HL-60 (cell line): ENCODE data around the gene KIAA1217.

ENCODE experiments used
- DNase-seq, 2 experiments: peaks; one replicate each; pipeline ENCODE4 v3.0.0-alpha.2; 2010 to 2020; ENCODE audit warnings: low read depth in 1 of 2, low spot score in 1 of 2
- H3K27ac ChIP-seq: fragments of 250-450 bp; sonication (Bioruptor Pico); replicated peaks from 2 replicates; pipeline ENCODE4 v1.5.1; 2020; ENCODE audit warnings: mild to moderate bottlenecking, moderate library complexity
- H3K27me3 ChIP-seq: fragments of 250-450 bp; sonication (Bioruptor Pico); 2 replicates; pipeline ENCODE4 v1.5.1; 2021; ENCODE audit warnings: mild to moderate bottlenecking, moderate library complexity; ENCODE audit not compliant: insufficient read depth, poor library complexity, severe bottlenecking
- H3K4me3 ChIP-seq: replicated peaks from 2 replicates; pipeline ENCODE4 v1.5.1; 2011; ENCODE audit warnings: mild to moderate bottlenecking, control low read depth, low read length; ENCODE audit not compliant: insufficient read depth
- GABPA ChIP-seq: IDR thresholded peaks from 2 replicates; pipeline ENCODE4 v1.6.1; 2012; ENCODE audit warnings: low read depth
- POLR2AphosphoS5 ChIP-seq: IDR thresholded peaks from 2 replicates; pipeline ENCODE4 v1.6.1; 2012; ENCODE audit warnings: low read depth
- REST ChIP-seq: IDR thresholded peaks from 2 replicates; pipeline ENCODE4 v1.6.1; 2012; ENCODE audit warnings: low read depth; ENCODE audit not compliant: insufficient replicate concordance
- SPI1 ChIP-seq: IDR thresholded peaks from 2 replicates; pipeline ENCODE4 v1.6.1; 2012; ENCODE audit warnings: low read depth, mild to moderate bottlenecking, borderline replicate concordance
- TF ChIP-seq, protein P1 (sequence below): IDR thresholded peaks from one replicate; pipeline ENCODE4 v1.5.1; 2011; ENCODE audit warnings: low read length, control low read depth, inconsistent platforms; ENCODE audit not compliant: insufficient read depth

The KIAA1217 gene

DNA sequence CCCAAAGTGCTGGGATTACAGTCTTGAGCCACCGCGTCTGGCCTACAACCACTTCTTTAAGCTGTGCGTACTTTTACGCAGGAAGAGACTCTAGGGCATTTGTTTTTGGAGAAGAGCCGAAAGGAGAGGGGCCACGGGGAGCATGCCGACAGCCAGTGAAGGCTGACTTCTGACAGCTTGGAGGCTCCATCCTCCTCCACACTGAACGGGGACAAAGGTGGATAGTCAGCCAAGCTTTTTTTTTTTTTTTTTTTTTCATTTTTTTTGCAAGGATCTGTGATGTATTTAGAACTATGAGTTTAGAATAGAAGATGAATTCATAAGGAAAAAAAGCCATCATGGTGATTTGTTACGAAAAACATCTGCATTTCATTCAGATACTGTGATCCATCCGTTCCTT is 293.1 kb downstream of the KIAA1217 start:
- H3K4me3 ChIP-seq, result no peak overlapping the region
- no peak for TF ChIP-seq POLR2AphosphoS5
- TF ChIP-seq, protein P1, sequence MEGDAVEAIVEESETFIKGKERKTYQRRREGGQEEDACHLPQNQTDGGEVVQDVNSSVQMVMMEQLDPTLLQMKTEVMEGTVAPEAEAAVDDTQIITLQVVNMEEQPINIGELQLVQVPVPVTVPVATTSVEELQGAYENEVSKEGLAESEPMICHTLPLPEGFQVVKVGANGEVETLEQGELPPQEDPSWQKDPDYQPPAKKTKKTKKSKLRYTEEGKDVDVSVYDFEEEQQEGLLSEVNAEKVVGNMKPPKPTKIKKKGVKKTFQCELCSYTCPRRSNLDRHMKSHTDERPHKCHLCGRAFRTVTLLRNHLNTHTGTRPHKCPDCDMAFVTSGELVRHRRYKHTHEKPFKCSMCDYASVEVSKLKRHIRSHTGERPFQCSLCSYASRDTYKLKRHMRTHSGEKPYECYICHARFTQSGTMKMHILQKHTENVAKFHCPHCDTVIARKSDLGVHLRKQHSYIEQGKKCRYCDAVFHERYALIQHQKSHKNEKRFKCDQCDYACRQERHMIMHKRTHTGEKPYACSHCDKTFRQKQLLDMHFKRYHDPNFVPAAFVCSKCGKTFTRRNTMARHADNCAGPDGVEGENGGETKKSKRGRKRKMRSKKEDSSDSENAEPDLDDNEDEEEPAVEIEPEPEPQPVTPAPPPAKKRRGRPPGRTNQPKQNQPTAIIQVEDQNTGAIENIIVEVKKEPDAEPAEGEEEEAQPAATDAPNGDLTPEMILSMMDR, result no peak
- TF ChIP-seq GABPA, result no peak
- TF ChIP-seq REST, result no peak
- no peak for TF ChIP-seq SPI1
- no peaks in the 10 kb centered on the region for H3K27me3 ChIP-seq
- H3K27ac ChIP-seq, result no peak overlapping the region
- DNase-seq, result no peak

GRCh38 chr10:24502801-24503460 is 294.0 kb downstream of the KIAA1217 start:
- H3K4me3 ChIP-seq, result no peak overlapping the region
- TF ChIP-seq SPI1 (no peak), POLR2AphosphoS5 (no peak), REST (no peak), GABPA (no peak)
- TF ChIP-seq, protein P1, result no peak
- H3K27ac ChIP-seq, result no peak overlapping the region
- no peak for DNase-seq
- H3K27me3 ChIP-seq, result no peaks in the 10 kb centered on the region

GRCh38 chr10:24503461-24504320 is 294.8 kb downstream of the KIAA1217 start:
- no peak for TF ChIP-seq GABPA
- TF ChIP-seq REST, result no peak
- TF ChIP-seq, protein P1, result no peak
- TF ChIP-seq SPI1, result no peak
- TF ChIP-seq POLR2AphosphoS5, result no peak
- no peaks in the 10 kb centered on the region for H3K27me3 ChIP-seq
- no peak for DNase-seq
- no peak overlapping the region for H3K27ac ChIP-seq
- H3K4me3 ChIP-seq, result no peak overlapping the region
